ENCODE results near the gene OASL.

The OASL gene

DNA sequence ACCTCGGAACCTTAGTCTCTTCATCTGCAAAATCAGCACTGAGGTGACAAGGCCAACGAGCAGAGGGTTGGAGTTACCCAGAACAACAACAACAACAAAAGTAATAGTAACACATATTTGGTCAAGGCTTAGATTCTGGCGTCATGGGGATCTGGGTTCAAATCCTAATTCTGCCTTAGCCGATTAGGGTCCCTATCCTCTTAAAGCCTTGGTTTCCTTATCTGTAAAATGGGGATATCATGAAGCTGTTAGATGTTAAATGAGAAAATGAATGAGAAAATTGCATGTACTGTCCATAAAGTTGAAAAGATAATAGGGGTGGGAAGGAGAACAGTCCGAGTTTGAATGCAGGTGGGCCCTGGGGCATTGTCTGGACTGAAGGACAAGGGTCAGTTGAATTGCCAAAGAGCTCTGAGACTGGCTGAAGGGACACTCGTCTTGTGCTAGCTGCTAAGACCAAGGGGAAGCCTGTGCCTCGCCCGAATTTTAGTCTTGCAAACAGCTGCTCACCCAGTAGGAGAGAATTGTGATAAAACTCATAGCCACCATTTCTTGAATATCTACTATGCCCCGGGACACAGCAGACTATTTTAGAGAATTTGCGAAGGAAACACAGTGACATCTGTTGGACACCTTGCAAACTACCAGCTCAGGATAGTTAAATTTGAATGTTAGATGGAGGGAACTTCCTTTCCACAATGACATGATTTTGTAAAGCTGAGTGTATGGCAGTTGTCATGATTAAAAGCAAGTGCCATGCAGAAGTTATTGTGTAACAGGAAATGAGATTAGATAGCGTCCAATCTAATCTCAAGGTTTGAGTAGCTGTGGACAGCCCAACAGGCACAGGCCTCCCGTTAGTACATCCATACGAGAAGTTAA is 67.5 kb downstream of the OASL start:
- no peak for TF ChIP-seq ZFX (IDR thresholded peaks at IDR 0.05; ENCODE audit: borderline replicate concordance)
- TF ChIP-seq, protein P1, sequence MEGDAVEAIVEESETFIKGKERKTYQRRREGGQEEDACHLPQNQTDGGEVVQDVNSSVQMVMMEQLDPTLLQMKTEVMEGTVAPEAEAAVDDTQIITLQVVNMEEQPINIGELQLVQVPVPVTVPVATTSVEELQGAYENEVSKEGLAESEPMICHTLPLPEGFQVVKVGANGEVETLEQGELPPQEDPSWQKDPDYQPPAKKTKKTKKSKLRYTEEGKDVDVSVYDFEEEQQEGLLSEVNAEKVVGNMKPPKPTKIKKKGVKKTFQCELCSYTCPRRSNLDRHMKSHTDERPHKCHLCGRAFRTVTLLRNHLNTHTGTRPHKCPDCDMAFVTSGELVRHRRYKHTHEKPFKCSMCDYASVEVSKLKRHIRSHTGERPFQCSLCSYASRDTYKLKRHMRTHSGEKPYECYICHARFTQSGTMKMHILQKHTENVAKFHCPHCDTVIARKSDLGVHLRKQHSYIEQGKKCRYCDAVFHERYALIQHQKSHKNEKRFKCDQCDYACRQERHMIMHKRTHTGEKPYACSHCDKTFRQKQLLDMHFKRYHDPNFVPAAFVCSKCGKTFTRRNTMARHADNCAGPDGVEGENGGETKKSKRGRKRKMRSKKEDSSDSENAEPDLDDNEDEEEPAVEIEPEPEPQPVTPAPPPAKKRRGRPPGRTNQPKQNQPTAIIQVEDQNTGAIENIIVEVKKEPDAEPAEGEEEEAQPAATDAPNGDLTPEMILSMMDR (IDR thresholded peaks at IDR 0.05) = peak; percentile 95

DNA sequence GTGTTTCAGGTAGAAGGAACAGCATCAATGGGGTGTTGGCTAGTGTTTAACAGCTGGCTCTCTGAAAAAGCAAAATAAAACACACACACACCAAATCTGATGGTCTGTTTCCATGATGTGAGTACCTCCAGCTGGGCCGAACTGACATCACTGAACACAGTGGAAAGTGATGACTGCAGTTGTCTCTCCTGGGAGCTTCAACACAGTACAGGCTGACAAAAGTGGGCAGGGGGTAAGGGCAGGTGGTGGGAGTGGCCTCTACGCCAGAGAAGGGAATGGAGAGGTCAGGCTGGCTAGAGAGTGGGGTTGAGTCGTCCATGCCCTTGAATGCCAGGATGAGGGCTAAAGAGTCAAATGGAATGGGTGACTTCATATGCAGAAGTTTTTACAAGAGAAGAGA is 68.7 kb downstream of the OASL start:
- H3K27ac ChIP-seq = no peak overlapping the region
- TF ChIP-seq ZFX (IDR thresholded peaks at IDR 0.05; ENCODE audit: borderline replicate concordance) = no peak
- TF ChIP-seq, protein P1 (IDR thresholded peaks at IDR 0.05) = no peak

More for the DNA sequence above, 67.5 kb downstream of the OASL start:
- H3K27ac ChIP-seq = no peak overlapping the region

Measured in 22Rv1 (cell line).